ENCODE data around the gene CYFIP1. TPM values are rescaled to one million over a fixed set of nuclear protein-coding genes. Genes with fewer than 3 reads are reported as not detected.

Gene CYFIP1
- total and polyA plus RNA-seq, 2 of the 13 experiments (the other 11 are each of a cell fraction or from before 2014, with no cell fraction given) = 38.1 to 58.3 TPM

- TF ChIP-seq ZNF710 (CRISPR knock-in tag; IDR thresholded peaks at IDR 0.05; ENCODE audit: borderline replicate concordance) = no peak
- no peak for TF ChIP-seq MIER3 (CRISPR knock-in tag; IDR thresholded peaks at IDR 0.05; ENCODE audit: borderline replicate concordance)
- TF ChIP-seq BHLHE40 (IDR thresholded peaks at IDR 0.05; ENCODE audit: low read length) = no peak
- TF ChIP-seq ZNF292 (CRISPR knock-in tag; IDR thresholded peaks at IDR 0.05; ENCODE audit: borderline replicate concordance, low read depth) = no peak
- no peak for TF ChIP-seq ZNF407 (CRISPR knock-in tag; IDR thresholded peaks at IDR 0.05; ENCODE audit: not compliant biosample characterization)
- TF ChIP-seq ZNF317 (CRISPR knock-in tag; IDR thresholded peaks at IDR 0.05) = no peak
Observed at GRCh38 chr15:22874256-22874655, 105.9 kb downstream of the CYFIP1 start (continued).
